Panc1 (cell line): ENCODE results near the gene TMEM19. TPM values are rescaled to one million over a fixed set of nuclear protein-coding genes. Genes with fewer than 3 reads are reported as not detected.

ENCODE experiments used
- ATAC-seq: fragments of 200-7000 bp; cut with Tn5 transposase; 2 replicates; pipeline ENCODE4 v1.9.1; 2020; ENCODE audit warnings: mild to moderate bottlenecking, moderate library complexity
- BruUV-seq: library from RNA; stranded (reverse); fragments of 400-500 nt; replicated peaks from 2 replicates; lab custom pipeline; 2021; lab: Mats Ljungman, UMichigan
- CTCF ChIA-PET: fragments of 300-600 bp; sonication (Branson Sonifier 250); formaldehyde crosslinking; loops from one replicate; lab custom pipeline; 2022; ENCODE audit warnings: antibody characterized with exemption; lab: Charles Lee
- POLR2A ChIA-PET: fragments of 300-600 bp; sonication (Branson Sonifier 250); formaldehyde crosslinking; loops from one replicate; lab custom pipeline; 2022; ENCODE audit warnings: antibody characterized with exemption; lab: Charles Lee
- DNase-seq: peaks from one replicate; pipeline ENCODE4 v3.0.0-alpha.2; 2010; ENCODE audit warnings: low read depth, low spot score
- H3K27ac ChIP-seq: 2 replicates; pipeline ENCODE4 v1.5.1; 2011; ENCODE audit warnings: mild to moderate bottlenecking, low read length, inconsistent platforms
- H3K27me3 ChIP-seq: fragments of 200-500 bp; sonication (Bioruptor generic); 2 replicates; pipeline ENCODE4 v1.6.0; 2014; ENCODE audit warnings: low read length, inconsistent platforms; ENCODE audit not compliant: control insufficient read depth, insufficient read depth
- H3K36me3 ChIP-seq: fragments of 200-500 bp; sonication (Bioruptor generic); 2 replicates; pipeline ENCODE4 v1.5.1; 2014; ENCODE audit warnings: inconsistent platforms, mild to moderate bottlenecking, low read length, moderate library complexity; ENCODE audit not compliant: control insufficient read depth, insufficient read depth
- H3K4me1 ChIP-seq: 2 replicates; pipeline ENCODE4 v1.5.1; 2011; ENCODE audit warnings: inconsistent platforms, mild to moderate bottlenecking, low read length, moderate library complexity; ENCODE audit not compliant: control insufficient read depth, insufficient read depth
- H3K4me3 ChIP-seq, 2 experiments: 2 replicates each; pipeline ENCODE4 v1.5.1; 2011 to 2012; ENCODE audit warnings: low read depth in 2 of 2, low read length in 2 of 2, mild to moderate bottlenecking in 2 of 2, inconsistent platforms in 1 of 2, moderate library complexity in 1 of 2
- H3K9me3 ChIP-seq: fragments of 200-500 bp; sonication (Bioruptor generic); 2 replicates; pipeline ENCODE4 v1.5.1; 2014; ENCODE audit warnings: low read depth, mild to moderate bottlenecking, inconsistent platforms, low read length, moderate library complexity; ENCODE audit not compliant: control insufficient read depth, insufficient read depth
- CTCF ChIP-seq: fragments of 450-650 bp; IDR thresholded peaks from 2 replicates; pipeline ENCODE4 v1.5.1; 2017; ENCODE audit warnings: mild to moderate bottlenecking
- POLR2AphosphoS5 ChIP-seq: IDR thresholded peaks from 2 replicates; pipeline ENCODE4 v1.6.1; 2012; ENCODE audit warnings: mild to moderate bottlenecking, low read depth, low read length, moderate library complexity
- REST ChIP-seq, 2 experiments: IDR thresholded peaks; 2 replicates each; pipeline ENCODE4 v1.6.1; 2011 to 2012; ENCODE audit warnings: low read depth in 2 of 2, control low read depth in 1 of 2, low read length in 1 of 2, mild to moderate bottlenecking in 1 of 2, moderate library complexity in 1 of 2; ENCODE audit not compliant: insufficient read depth in 1 of 2
- SIN3A ChIP-seq: IDR thresholded peaks from 2 replicates; pipeline ENCODE4 v1.6.1; 2012; ENCODE audit warnings: low read depth, mild to moderate bottlenecking, low read length, moderate library complexity, borderline replicate concordance; ENCODE audit not compliant: insufficient read depth
- TCF7L2 ChIP-seq: IDR thresholded peaks from 2 replicates; pipeline ENCODE4 v1.6.1; 2011; ENCODE audit warnings: mild to moderate bottlenecking, low read depth, low read length, inconsistent platforms
- in situ Hi-C: cut with HindIII; loops from 2 replicates; pipeline ENCODE4 v1.10.0; 2016; ENCODE audit warnings: low sequenced_read_pairs, low pct_unique_long_range_greater_than_20kb
- intact Hi-C: fragments of 100-400 bp; cut with micrococcal nuclease; formaldehyde crosslinking; loops from one replicate; pipeline ENCODE4 v1.10.0; 2022; ENCODE audit not compliant: unreplicated experiment
- total RNA-seq: library from RNA; stranded (reverse); gene quantifications from one replicate; pipeline ENCODE4 v1.2.1, GENCODE V29; 2021; ENCODE audit not compliant: unreplicated experiment

TMEM19 gene
- total RNA-seq, 1 experiment from 2014 or later, result 72.8 TPM

- Histone ChIP-seq H3K9me3 (peaks cover under 1% of the 10 kb centered on the region), H3K4me3 (no peak overlapping the region), H3K4me1 (no peaks in the 10 kb centered on the region), H3K27me3 (no peaks in the 10 kb centered on the region), H3K36me3 (peaks cover 42% of the 10 kb centered on the region), H3K27ac (no peak overlapping the region)
- ChIA-PET CTCF (no interaction called here), POLR2A (no interaction called here)
- intact Hi-C loops (no loop called here), in situ Hi-C loops (no loop called here)
- no peak for DNase-seq
- TF ChIP-seq SIN3A (no peak), CTCF (no peak), TCF7L2 (no peak), REST (IDR thresholded peaks at IDR 0.05; ENCODE audit: insufficient read depth in 1 of 2, low read depth in 2 of 2, low read length in 1 of 2) (no peak), POLR2AphosphoS5 (no peak)
- BruUV-seq, result no TSS peak
- no peak for ATAC-seq
Measured at GRCh38 chr12:71649401-71649800, 36.5 kb upstream of the TMEM19 start.

GRCh38 chr12:71652656-71653055 lies 33.2 kb upstream of the TMEM19 start:
- no TSS peak for BruUV-seq
- in situ Hi-C loops, result no loop called here
- Histone ChIP-seq H3K9me3 (peaks cover 6% of the 10 kb centered on the region), H3K4me3 (no peak overlapping the region), H3K27me3 (no peaks in the 10 kb centered on the region), H3K36me3 (peaks cover 29% of the 10 kb centered on the region), H3K4me1 (no peaks in the 10 kb centered on the region), H3K27ac (no peak overlapping the region)
- POLR2A ChIA-PET, result no interaction called here
- DNase-seq (no peak), ATAC-seq (no peak)
- TF ChIP-seq TCF7L2, result no peak
- no peak for TF ChIP-seq POLR2AphosphoS5
- TF ChIP-seq CTCF, result no peak
- CTCF ChIA-PET, result no interaction called here
- intact Hi-C loops, result no loop called here
